VCaP (cell line): ENCODE data around the gene DIP2C.

Experiments
- H3K27ac ChIP-seq: fragments of 450-650 bp; 2 replicates; pipeline ENCODE4 v1.5.1; 2017
- CTCF ChIP-seq: fragments of 450-650 bp; conservative IDR thresholded peaks from 2 replicates; pipeline ENCODE4 v1.5.1; 2017; ENCODE audit warnings: mild to moderate bottlenecking, moderate library complexity

The DIP2C gene

GRCh38 chr10:673492-673891 is 16.0 kb downstream of the DIP2C start:
- H3K27ac ChIP-seq: no peak overlapping the region
- no peak for TF ChIP-seq CTCF

- no peak for TF ChIP-seq CTCF
- H3K27ac ChIP-seq: no peak overlapping the region
These were observed 16.5 kb downstream of the DIP2C start for GRCh38 chr10:672992-673391.

- no peak for TF ChIP-seq CTCF
- no peak overlapping the region for H3K27ac ChIP-seq
These were observed 17.3 kb downstream of the DIP2C start for GRCh38 chr10:672203-672602.

- no peak overlapping the region for H3K27ac ChIP-seq
- TF ChIP-seq CTCF: no peak
These were observed 18.5 kb downstream of the DIP2C start for GRCh38 chr10:670990-671389.

GRCh38 chr10:670038-670437 is 19.4 kb downstream of the DIP2C start:
- TF ChIP-seq CTCF: no peak

GRCh38 chr10:668786-669485 is 20.5 kb downstream of the DIP2C start:
- TF ChIP-seq CTCF: no peak
- H3K27ac ChIP-seq: no peak overlapping the region

More at GRCh38 chr10:670038-670437, 19.4 kb downstream of the DIP2C start:
- no peak overlapping the region for H3K27ac ChIP-seq

- H3K27ac ChIP-seq: no peak overlapping the region
- no peak for TF ChIP-seq CTCF
These were observed 21.8 kb downstream of the DIP2C start for GRCh38 chr10:667602-668143.
